AG20443 (cell line): Measurements from ENCODE around the gene MAGEB18.

Source experiments
- DNase-seq: peaks from one replicate; pipeline ENCODE4 v3.0.0; 2012; ENCODE audit warnings: low spot score, mixed read lengths

The MAGEB18 gene

GRCh38 chrX:26138274-26138673 lies at the start of gene MAGEB18:
MAGEB18 (plus strand) TSS chrX:26138343; CDS start chrX:26138986, 643 bp downstream.
- no peak for DNase-seq

- no peak for DNase-seq
These were observed 37.7 kb upstream of the MAGEB18 start for GRCh38 chrX:26100421-26100920.

GRCh38 chrX:26109142-26109541 lies 29.0 kb upstream of the MAGEB18 start:
- no peak for DNase-seq

- DNase-seq: no peak
These were observed 7.9 kb downstream of the MAGEB18 start for GRCh38 chrX:26146024-26146423.

GRCh38 chrX:26160301-26160700 lies 22.2 kb downstream of the MAGEB18 start, which contains the start of gene MAGEB6B:
MAGEB6B (plus strand) TSS chrX:26160601; CDS start chrX:26160601, 0 bp downstream.
- DNase-seq: no peak
